Suprapubic skin (tissue), 4 donors: ENCODE results near the gene SETD3. TPM values are rescaled to one million over a fixed set of nuclear protein-coding genes. Genes with fewer than 3 reads are reported as not detected.

Experiments
- DNase-seq, 2 donors: peaks; one replicate each; pipeline ENCODE4 v3.0.0-alpha.2; 2019; ENCODE audit warnings: low spot score in 2 of 2
- H3K27ac ChIP-seq: fragments of 200-600 bp; sonication (generic); one replicate; pipeline ENCODE4 v1.5.1; 2019
- H3K27me3 ChIP-seq: fragments of 200-600 bp; sonication (generic); one replicate; pipeline ENCODE4 v1.5.1; 2019
- H3K36me3 ChIP-seq: fragments of 200-600 bp; sonication (generic); one replicate; pipeline ENCODE4 v1.5.1; 2019
- H3K4me1 ChIP-seq: fragments of 200-600 bp; sonication (generic); one replicate; pipeline ENCODE4 v1.5.1; 2019
- H3K4me3 ChIP-seq: fragments of 200-600 bp; sonication (generic); one replicate; pipeline ENCODE4 v1.5.1; 2019; ENCODE audit warnings: mild to moderate bottlenecking
- H3K9me3 ChIP-seq: fragments of 200-600 bp; sonication (generic); one replicate; pipeline ENCODE4 v1.5.1; 2019
- CTCF ChIP-seq, 2 donors: fragments of 200-600 bp in 1 of 2; fragments of 450-650 bp in 1 of 2; sonication (generic) in 1 of 2; IDR thresholded peaks; one replicate each; pipeline ENCODE4 v1.5.1; 2016 to 2019; ENCODE audit warnings: antibody characterized with exemption in 2 of 2, mild to moderate bottlenecking in 1 of 2, moderate library complexity in 1 of 2
- EP300 ChIP-seq: sonication (generic); formaldehyde crosslinking; IDR thresholded peaks from one replicate; pipeline ENCODE4 v1.6.1; 2017; ENCODE audit warnings: antibody characterized with exemption
- POLR2A ChIP-seq, 2 donors: fragments of 450-650 bp; IDR thresholded peaks; one replicate each; pipeline ENCODE4 v1.6.1; 2017; ENCODE audit warnings: antibody characterized with exemption in 2 of 2, mild to moderate bottlenecking in 2 of 2, moderate library complexity in 2 of 2
- POLR2AphosphoS5 ChIP-seq, 3 donors: sonication (generic); formaldehyde crosslinking; IDR thresholded peaks; one replicate each; pipeline ENCODE4 v1.6.1; 2017; ENCODE audit warnings: antibody characterized with exemption in 3 of 3
- WGBS: methylation state at CpG from one replicate; pipeline ENCODE4 v1.1.5; 2018; 5-methylcytosine and 5-hydroxymethylcytosine counted together
- total RNA-seq, 4 donors: library from RNA; depleted of rRNA; stranded (reverse); fragments of >200 nt; gene quantifications; one replicate each; pipeline ENCODE4 v1.1.0, GENCODE V29; 2016

The SETD3 gene
- total RNA-seq, 4 donors from 2014 or later, result 50.2 to 57.5 (median 54.8) TPM

- Histone ChIP-seq H3K9me3 (no peaks in the 10 kb centered on the region), H3K4me3 (no peak overlapping the region), H3K27me3 (peaks cover 21% of the 10 kb centered on the region), H3K36me3 (no peaks in the 10 kb centered on the region), H3K4me1 (no peaks in the 10 kb centered on the region), H3K27ac (no peak overlapping the region)
- TF ChIP-seq CTCF (IDR thresholded peaks at IDR 0.05), result no peak
- DNase-seq, result no peak
- WGBS, result 84% methylated on average over 6 of the region's 8 CpGs
Measured at GRCh38 chr14:99381688-99382060, 99.0 kb downstream of the SETD3 start.

- peaks cover 15% of the 10 kb centered on the region for H3K27me3 ChIP-seq
- WGBS, result 42% methylated on average over 7 of the region's 18 CpGs
Measured at GRCh38 chr14:99380991-99381687, 99.5 kb downstream of the SETD3 start.

DNA sequence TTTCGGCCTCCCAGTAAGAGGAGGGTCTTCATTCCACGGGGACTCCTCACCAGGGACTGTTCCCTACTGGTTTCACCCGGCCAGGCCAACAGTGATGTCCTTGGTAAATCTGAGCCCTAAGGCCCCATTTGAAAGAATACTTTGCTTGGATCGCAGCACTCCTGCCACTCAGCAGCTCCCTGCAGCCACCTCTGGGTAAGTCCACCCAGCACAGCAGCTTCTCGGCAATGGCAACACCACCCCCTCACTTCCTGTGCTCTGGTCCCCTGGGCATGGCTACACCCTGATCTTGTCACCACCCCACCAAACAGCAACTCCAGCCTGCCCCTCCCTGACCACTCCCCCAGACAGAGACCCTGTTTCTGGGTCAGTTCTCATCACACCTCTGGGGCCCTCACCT is 100.3 kb downstream of the SETD3 start:
- H3K4me1 ChIP-seq, result no peaks in the 10 kb centered on the region
- H3K27me3 ChIP-seq, result peaks cover 15% of the 10 kb centered on the region
- DNase-seq, result no peak
- H3K27ac ChIP-seq, result no peak overlapping the region
- no peaks in the 10 kb centered on the region for H3K9me3 ChIP-seq
- H3K36me3 ChIP-seq, result no peaks in the 10 kb centered on the region
- H3K4me3 ChIP-seq, result no peak overlapping the region
- WGBS, result 55% methylated on average over 5 of the region's 5 CpGs
- TF ChIP-seq POLR2A (IDR thresholded peaks at IDR 0.05), result no peak
- no peak for TF ChIP-seq EP300
- TF ChIP-seq CTCF (IDR thresholded peaks at IDR 0.05), result no peak
- no peak for TF ChIP-seq POLR2AphosphoS5 (IDR thresholded peaks at IDR 0.05)

More at GRCh38 chr14:99380991-99381687, 99.5 kb downstream of the SETD3 start:
- Histone ChIP-seq H3K4me3 (no peak overlapping the region), H3K36me3 (no peaks in the 10 kb centered on the region), H3K4me1 (no peaks in the 10 kb centered on the region), H3K27ac (no peak overlapping the region), H3K9me3 (no peaks in the 10 kb centered on the region)
- TF ChIP-seq CTCF (IDR thresholded peaks at IDR 0.05), result no peak
- no peak for TF ChIP-seq POLR2A (IDR thresholded peaks at IDR 0.05)
- no peak for TF ChIP-seq EP300
- TF ChIP-seq POLR2AphosphoS5 (IDR thresholded peaks at IDR 0.05), result no peak
- DNase-seq, result no peak

- Histone ChIP-seq H3K36me3 (no peaks in the 10 kb centered on the region), H3K27me3 (peaks cover 14% of the 10 kb centered on the region), H3K4me3 (no peak overlapping the region), H3K9me3 (no peaks in the 10 kb centered on the region), H3K4me1 (no peaks in the 10 kb centered on the region), H3K27ac (no peak overlapping the region)
- 27% methylated on average over 6 of the region's 9 CpGs for WGBS
- DNase-seq, result no peak
- TF ChIP-seq POLR2A (IDR thresholded peaks at IDR 0.05) (no peak), CTCF (IDR thresholded peaks at IDR 0.05) (no peak), EP300 (no peak), POLR2AphosphoS5 (IDR thresholded peaks at IDR 0.05) (no peak)
Measured at GRCh38 chr14:99378782-99379214, 101.9 kb downstream of the SETD3 start.

GRCh38 chr14:99377951-99378350 is 102.7 kb downstream of the SETD3 start:
- TF ChIP-seq CTCF (IDR thresholded peaks at IDR 0.05), result no peak
- no peak for TF ChIP-seq POLR2AphosphoS5 (IDR thresholded peaks at IDR 0.05)
- no peak for TF ChIP-seq POLR2A (IDR thresholded peaks at IDR 0.05)
- TF ChIP-seq EP300, result no peak
- H3K36me3 ChIP-seq, result no peaks in the 10 kb centered on the region
- no peaks in the 10 kb centered on the region for H3K9me3 ChIP-seq
- no peaks in the 10 kb centered on the region for H3K4me1 ChIP-seq
- DNase-seq, result no peak
- H3K27me3 ChIP-seq, result peaks cover 13% of the 10 kb centered on the region
- 84% methylated on average over 9 of the region's 9 CpGs for WGBS
- no peak overlapping the region for H3K27ac ChIP-seq
- H3K4me3 ChIP-seq, result no peak overlapping the region
